HL-60 (cell line): Measurements from ENCODE around the gene TSHZ2.

ENCODE experiments used
- DNase-seq, 2 experiments: peaks; one replicate each; pipeline ENCODE4 v3.0.0-alpha.2; 2010 to 2020; ENCODE audit warnings: low read depth in 1 of 2, low spot score in 1 of 2
- H3K27ac ChIP-seq: fragments of 250-450 bp; sonication (Bioruptor Pico); replicated peaks from 2 replicates; pipeline ENCODE4 v1.5.1; 2020; ENCODE audit warnings: mild to moderate bottlenecking, moderate library complexity
- H3K27me3 ChIP-seq: fragments of 250-450 bp; sonication (Bioruptor Pico); 2 replicates; pipeline ENCODE4 v1.5.1; 2021; ENCODE audit warnings: mild to moderate bottlenecking, moderate library complexity; ENCODE audit not compliant: insufficient read depth, poor library complexity, severe bottlenecking
- H3K4me3 ChIP-seq: replicated peaks from 2 replicates; pipeline ENCODE4 v1.5.1; 2011; ENCODE audit warnings: mild to moderate bottlenecking, control low read depth, low read length; ENCODE audit not compliant: insufficient read depth
- GABPA ChIP-seq: IDR thresholded peaks from 2 replicates; pipeline ENCODE4 v1.6.1; 2012; ENCODE audit warnings: low read depth
- POLR2AphosphoS5 ChIP-seq: IDR thresholded peaks from 2 replicates; pipeline ENCODE4 v1.6.1; 2012; ENCODE audit warnings: low read depth
- SPI1 ChIP-seq: IDR thresholded peaks from 2 replicates; pipeline ENCODE4 v1.6.1; 2012; ENCODE audit warnings: low read depth, mild to moderate bottlenecking, borderline replicate concordance
- TF ChIP-seq, protein P1 (sequence below): IDR thresholded peaks from one replicate; pipeline ENCODE4 v1.5.1; 2011; ENCODE audit warnings: low read length, control low read depth, inconsistent platforms; ENCODE audit not compliant: insufficient read depth
- TF ChIP-seq, protein P2 (sequence below): IDR thresholded peaks from 2 replicates; pipeline ENCODE4 v1.6.1; 2012; ENCODE audit warnings: low read depth; ENCODE audit not compliant: insufficient replicate concordance

Gene TSHZ2

GRCh38 chr20:53332022-53332837, 360.1 kb downstream of the TSHZ2 start:
- H3K27me3 ChIP-seq: no peaks in the 10 kb centered on the region
- DNase-seq: no peak
- no peak overlapping the region for H3K4me3 ChIP-seq
- TF ChIP-seq, protein P1, sequence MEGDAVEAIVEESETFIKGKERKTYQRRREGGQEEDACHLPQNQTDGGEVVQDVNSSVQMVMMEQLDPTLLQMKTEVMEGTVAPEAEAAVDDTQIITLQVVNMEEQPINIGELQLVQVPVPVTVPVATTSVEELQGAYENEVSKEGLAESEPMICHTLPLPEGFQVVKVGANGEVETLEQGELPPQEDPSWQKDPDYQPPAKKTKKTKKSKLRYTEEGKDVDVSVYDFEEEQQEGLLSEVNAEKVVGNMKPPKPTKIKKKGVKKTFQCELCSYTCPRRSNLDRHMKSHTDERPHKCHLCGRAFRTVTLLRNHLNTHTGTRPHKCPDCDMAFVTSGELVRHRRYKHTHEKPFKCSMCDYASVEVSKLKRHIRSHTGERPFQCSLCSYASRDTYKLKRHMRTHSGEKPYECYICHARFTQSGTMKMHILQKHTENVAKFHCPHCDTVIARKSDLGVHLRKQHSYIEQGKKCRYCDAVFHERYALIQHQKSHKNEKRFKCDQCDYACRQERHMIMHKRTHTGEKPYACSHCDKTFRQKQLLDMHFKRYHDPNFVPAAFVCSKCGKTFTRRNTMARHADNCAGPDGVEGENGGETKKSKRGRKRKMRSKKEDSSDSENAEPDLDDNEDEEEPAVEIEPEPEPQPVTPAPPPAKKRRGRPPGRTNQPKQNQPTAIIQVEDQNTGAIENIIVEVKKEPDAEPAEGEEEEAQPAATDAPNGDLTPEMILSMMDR: no peak
- TF ChIP-seq, protein P2, sequence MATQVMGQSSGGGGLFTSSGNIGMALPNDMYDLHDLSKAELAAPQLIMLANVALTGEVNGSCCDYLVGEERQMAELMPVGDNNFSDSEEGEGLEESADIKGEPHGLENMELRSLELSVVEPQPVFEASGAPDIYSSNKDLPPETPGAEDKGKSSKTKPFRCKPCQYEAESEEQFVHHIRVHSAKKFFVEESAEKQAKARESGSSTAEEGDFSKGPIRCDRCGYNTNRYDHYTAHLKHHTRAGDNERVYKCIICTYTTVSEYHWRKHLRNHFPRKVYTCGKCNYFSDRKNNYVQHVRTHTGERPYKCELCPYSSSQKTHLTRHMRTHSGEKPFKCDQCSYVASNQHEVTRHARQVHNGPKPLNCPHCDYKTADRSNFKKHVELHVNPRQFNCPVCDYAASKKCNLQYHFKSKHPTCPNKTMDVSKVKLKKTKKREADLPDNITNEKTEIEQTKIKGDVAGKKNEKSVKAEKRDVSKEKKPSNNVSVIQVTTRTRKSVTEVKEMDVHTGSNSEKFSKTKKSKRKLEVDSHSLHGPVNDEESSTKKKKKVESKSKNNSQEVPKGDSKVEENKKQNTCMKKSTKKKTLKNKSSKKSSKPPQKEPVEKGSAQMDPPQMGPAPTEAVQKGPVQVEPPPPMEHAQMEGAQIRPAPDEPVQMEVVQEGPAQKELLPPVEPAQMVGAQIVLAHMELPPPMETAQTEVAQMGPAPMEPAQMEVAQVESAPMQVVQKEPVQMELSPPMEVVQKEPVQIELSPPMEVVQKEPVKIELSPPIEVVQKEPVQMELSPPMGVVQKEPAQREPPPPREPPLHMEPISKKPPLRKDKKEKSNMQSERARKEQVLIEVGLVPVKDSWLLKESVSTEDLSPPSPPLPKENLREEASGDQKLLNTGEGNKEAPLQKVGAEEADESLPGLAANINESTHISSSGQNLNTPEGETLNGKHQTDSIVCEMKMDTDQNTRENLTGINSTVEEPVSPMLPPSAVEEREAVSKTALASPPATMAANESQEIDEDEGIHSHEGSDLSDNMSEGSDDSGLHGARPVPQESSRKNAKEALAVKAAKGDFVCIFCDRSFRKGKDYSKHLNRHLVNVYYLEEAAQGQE: no peak
- no peak for TF ChIP-seq GABPA
- no peak for TF ChIP-seq SPI1
- no peak for TF ChIP-seq POLR2AphosphoS5
- H3K27ac ChIP-seq: no peak overlapping the region

DNA sequence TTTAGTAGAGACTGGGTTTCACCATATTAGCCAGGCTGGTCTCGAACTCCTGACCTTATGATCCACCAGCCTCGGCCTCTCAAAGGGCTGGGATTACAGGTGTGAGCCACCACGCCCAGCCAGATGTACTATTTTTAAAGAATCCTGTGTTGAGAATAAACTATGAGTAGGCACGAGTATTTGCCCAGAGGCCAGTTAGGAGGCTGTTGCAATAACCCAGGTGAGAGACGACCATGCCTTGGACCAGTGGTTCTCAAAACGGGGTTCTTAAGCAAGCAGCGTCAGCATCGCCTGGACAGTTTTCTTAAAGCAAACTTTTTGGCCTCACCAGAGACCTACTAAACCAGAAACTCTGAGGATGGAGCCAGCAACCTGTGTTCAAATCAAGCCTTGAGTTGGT, 362.7 kb downstream of the TSHZ2 start:
- H3K27me3 ChIP-seq: no peaks in the 10 kb centered on the region
- TF ChIP-seq POLR2AphosphoS5: no peak
- TF ChIP-seq GABPA: no peak
- TF ChIP-seq, protein P2: no peak
- no peak for TF ChIP-seq SPI1
- TF ChIP-seq, protein P1: no peak
- DNase-seq: no peak
- no peak overlapping the region for H3K4me3 ChIP-seq
- no peak overlapping the region for H3K27ac ChIP-seq

GRCh38 chr20:53335555-53335954, 363.4 kb downstream of the TSHZ2 start:
- DNase-seq: no peak
- no peaks in the 10 kb centered on the region for H3K27me3 ChIP-seq
- TF ChIP-seq, protein P2: no peak
- TF ChIP-seq, protein P1: no peak
- TF ChIP-seq GABPA (no peak), SPI1 (no peak), POLR2AphosphoS5 (no peak)
- H3K4me3 ChIP-seq: no peak overlapping the region
- no peak overlapping the region for H3K27ac ChIP-seq
